Endothelial cell of umbilical vein (primary cell): ENCODE data around the gene GAL. TPM values are rescaled to one million over a fixed set of nuclear protein-coding genes. Genes with fewer than 3 reads are reported as not detected.

Source experiments
- BruUV-seq: library from RNA; stranded (reverse); fragments of 400-500 nt; replicated peaks from 2 replicates; lab custom pipeline; 2021; lab: Mats Ljungman, UMichigan
- CTCF ChIA-PET: fragments of 300-600, 350-600 bp; sonication (Branson Sonifier 250); formaldehyde crosslinking; loops from one replicate; lab custom pipeline; 2021; ENCODE audit warnings: antibody characterized with exemption, inconsistent platforms; lab: Charles Lee
- POLR2A ChIA-PET: fragments of 300-600, 350-600 bp; sonication (Branson Sonifier 250); formaldehyde crosslinking; loops from one replicate; lab custom pipeline; 2021; ENCODE audit warnings: antibody characterized with exemption, inconsistent platforms; lab: Charles Lee
- DNase-seq: peaks from one replicate; pipeline ENCODE4 v3.0.0-alpha.2; 2011; ENCODE audit warnings: low read depth, low spot score
- FAIRE-seq: peaks from 2 replicates; lab custom pipeline; 2011; peaks lifted over from hg19 to GRCh38; lab: Jason Lieb, UNC
- H2AFZ ChIP-seq: 2 replicates; pipeline ENCODE4 v1.6.0; 2012; ENCODE audit warnings: low read depth, low read length, control low read depth, inconsistent platforms
- H3K27ac ChIP-seq: 2 replicates; pipeline ENCODE4 v1.5.1; 2011; ENCODE audit warnings: low read depth, mild to moderate bottlenecking, control low read depth, low read length, moderate library complexity; ENCODE audit not compliant: insufficient read depth
- H3K27me3 ChIP-seq, 2 experiments: 2 replicates each; pipeline versions ENCODE4 v1.6.0 to v1.6.1; 2011; ENCODE audit warnings: low read length in 2 of 2, mixed read lengths in 1 of 2; ENCODE audit not compliant: control insufficient read depth in 2 of 2, insufficient read depth in 2 of 2
- H3K36me3 ChIP-seq, 2 experiments: 2 replicates in 1 of 2; 3 replicates in 1 of 2; pipeline ENCODE4 v1.5.1; 2011; ENCODE audit warnings: low read length in 2 of 2, mild to moderate bottlenecking in 1 of 2, moderate library complexity in 1 of 2; ENCODE audit not compliant: control insufficient read depth in 2 of 2, insufficient read depth in 2 of 2; ENCODE audit errors: extremely low read depth in 1 of 2
- H3K4me1 ChIP-seq: 3 replicates; pipeline ENCODE4 v1.5.1; 2011; ENCODE audit warnings: mild to moderate bottlenecking, low read length; ENCODE audit not compliant: control insufficient read depth, insufficient read depth; ENCODE audit errors: extremely low read depth
- H3K4me2 ChIP-seq: 2 replicates; pipeline ENCODE4 v1.6.1; 2011; ENCODE audit warnings: low read length, control low read depth, mixed read lengths; ENCODE audit not compliant: insufficient read depth
- H3K4me3 ChIP-seq, 3 experiments: fragments of 200-600 bp in 1 of 3; sonication (generic), shearing (Covaris generic) in 1 of 3; replicated peaks in 1 of 3; 2 replicates each; pipeline ENCODE4 v1.5.1; 2011 to 2016; ENCODE audit warnings: control low read depth in 3 of 3, low read length in 3 of 3, mild to moderate bottlenecking in 2 of 3, inconsistent platforms in 1 of 3, low read depth in 1 of 3, moderate library complexity in 1 of 3; ENCODE audit not compliant: insufficient read depth in 1 of 3
- H3K79me2 ChIP-seq: 2 replicates; pipeline ENCODE4 v1.6.0; 2012; ENCODE audit warnings: low read length, inconsistent platforms; ENCODE audit not compliant: control insufficient read depth, insufficient read depth
- H3K9ac ChIP-seq: replicated peaks from 2 replicates; pipeline ENCODE3; 2011; ENCODE audit warnings: low read length, control low read depth; ENCODE audit not compliant: insufficient read depth; ENCODE audit errors: extremely low read depth
- H3K9me1 ChIP-seq: replicated peaks from 3 replicates; pipeline ENCODE4 v1.6.0; 2011; ENCODE audit warnings: mild to moderate bottlenecking, low read length; ENCODE audit not compliant: control insufficient read depth, insufficient read depth; ENCODE audit errors: extremely low read depth
- H3K9me3 ChIP-seq: replicated peaks from 2 replicates; pipeline ENCODE4 v1.5.1; 2012; ENCODE audit warnings: low read length, inconsistent platforms; ENCODE audit not compliant: control insufficient read depth, insufficient read depth
- H4K20me1 ChIP-seq: replicated peaks from 2 replicates; pipeline ENCODE3; 2011; ENCODE audit warnings: mild to moderate bottlenecking, low read length; ENCODE audit not compliant: control insufficient read depth, insufficient read depth; ENCODE audit errors: extremely low read depth
- CTCF ChIP-seq, 2 donors: IDR thresholded peaks; 1 replicate in 1 of 2; 2 replicates in 1 of 2; pipeline ENCODE4 v1.5.1; 2011; ENCODE audit warnings: low read length in 2 of 2, mild to moderate bottlenecking in 2 of 2, moderate library complexity in 2 of 2, control low read depth in 1 of 2, inconsistent platforms in 1 of 2, low read depth in 1 of 2; ENCODE audit not compliant: insufficient read depth in 1 of 2; ENCODE audit errors: extremely low read depth in 1 of 2
- EZH2 ChIP-seq: IDR thresholded peaks from 2 replicates; pipeline ENCODE4 v1.6.1; 2012; ENCODE audit warnings: borderline replicate concordance, low read depth, mild to moderate bottlenecking, moderate library complexity, low read length, inconsistent platforms; ENCODE audit not compliant: severe bottlenecking
- FOS ChIP-seq: IDR thresholded peaks from 2 replicates; pipeline ENCODE4 v1.6.1; 2011; ENCODE audit warnings: mild to moderate bottlenecking, low read length, moderate library complexity, borderline replicate concordance; ENCODE audit not compliant: insufficient read depth
- GATA2 ChIP-seq: IDR thresholded peaks from 2 replicates; pipeline ENCODE4 v1.7.0; 2011; ENCODE audit warnings: low read depth, mild to moderate bottlenecking, moderate library complexity, mixed read lengths, low read length; ENCODE audit not compliant: insufficient read length, insufficient read depth
- JUN ChIP-seq: IDR thresholded peaks from 2 replicates; pipeline ENCODE4 v1.6.1; 2011; ENCODE audit warnings: borderline replicate concordance, low read depth; ENCODE audit not compliant: insufficient read length, insufficient read depth
- MYC ChIP-seq: IDR thresholded peaks from one replicate; pipeline ENCODE4 v1.6.1; 2011; ENCODE audit warnings: mild to moderate bottlenecking, low read depth, low read length
- POLR2A ChIP-seq: IDR thresholded peaks from 2 replicates; pipeline ENCODE4 v1.6.1; 2012; ENCODE audit warnings: low read depth, mild to moderate bottlenecking, control low read depth, low read length
- POLR2AphosphoS5 ChIP-seq: IDR thresholded peaks from 2 replicates; pipeline ENCODE4 v1.6.1; 2012; ENCODE audit warnings: low read depth, mild to moderate bottlenecking, control low read depth, low read length, moderate library complexity; ENCODE audit not compliant: insufficient read depth
- dilution Hi-C: fragments of 300-500 bp; cut with MboI; formaldehyde crosslinking; loops from one replicate; pipeline ENCODE4 v1.15.0; 2019; ENCODE audit warnings: low sequenced_read_pairs; ENCODE audit not compliant: extremely low pct_ligation_motif_present
- intact Hi-C: fragments of 100-400 bp; cut with micrococcal nuclease; formaldehyde crosslinking; loops from one replicate; pipeline ENCODE4 v1.10.0; 2022
- polyA plus RNA-seq, 4 experiments: library from polyadenylated mRNA; depleted of rRNA in 3 of 4; stranded (reverse) in 3 of 4; unstranded in 1 of 4; fragments of >200 nt; gene quantifications; 2 replicates each; pipeline versions ENCODE4 v1.2.1 to v1.2.3, GENCODE V29; 2011 to 2012; ENCODE audit warnings: missing spikeins in 1 of 4
- total RNA-seq: library from RNA; stranded (reverse); gene quantifications from 2 replicates; pipeline ENCODE4 v1.2.3, GENCODE V29; 2021
- TF ChIP-seq, protein P1 (sequence below): IDR thresholded peaks from 2 replicates; pipeline ENCODE4 v1.6.1; 2011; ENCODE audit not compliant: insufficient read depth, insufficient read length

GAL gene
- total and polyA plus RNA-seq, 2 donors (not counting 3 experiments of a cell fraction or from before 2014, with no cell fraction given), result 1.2 to 9.8 TPM

DNA sequence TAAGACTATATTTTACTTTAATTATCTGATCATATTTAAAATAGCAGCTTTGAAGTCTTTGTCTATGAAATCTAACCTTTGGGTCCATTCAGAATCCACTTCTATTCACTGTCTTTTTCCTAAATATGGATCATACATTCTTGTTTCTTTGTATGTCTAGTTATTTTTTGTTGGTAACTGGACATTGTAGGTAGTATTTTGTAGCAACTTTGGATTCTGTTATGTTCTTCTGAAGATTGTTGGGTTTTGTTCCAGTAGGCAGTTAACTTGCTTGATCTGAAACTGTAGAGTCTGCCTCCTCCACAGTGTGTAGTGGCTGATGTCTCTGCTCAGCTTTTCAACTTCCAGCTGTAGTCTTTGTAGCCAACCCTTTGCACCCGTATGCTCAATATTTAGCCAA lies 37.5 kb upstream of the GAL start:
- FAIRE-seq (no peak), DNase-seq (no peak)
- Histone ChIP-seq H3K27me3 (peaks cover 4 to 14% of the 10 kb centered on the region in 2 experiments), H3K27ac (no peak overlapping the region), H2AFZ (no peak overlapping the region), H3K4me3 (no peak overlapping the region), H3K9ac (no peak overlapping the region), H3K9me3 (no peaks in the 10 kb centered on the region), H3K9me1 (no peaks in the 10 kb centered on the region), H4K20me1 (no peaks in the 10 kb centered on the region), H3K4me1 (no peaks in the 10 kb centered on the region), H3K79me2 (no peaks in the 10 kb centered on the region), H3K4me2 (no peak overlapping the region), H3K36me3 (no peaks in the 10 kb centered on the region)
- CTCF ChIA-PET, result interaction anchor here (1.0 kb wide), 1 partner anchor 35 kb away, joined by 3 read pairs; no protein-coding TSS in a partner anchor
- POLR2A ChIA-PET, result no interaction called here
- dilution Hi-C loops (no loop called here), intact Hi-C loops (no loop called here)
- no TSS peak for BruUV-seq
- TF ChIP-seq, protein P1, sequence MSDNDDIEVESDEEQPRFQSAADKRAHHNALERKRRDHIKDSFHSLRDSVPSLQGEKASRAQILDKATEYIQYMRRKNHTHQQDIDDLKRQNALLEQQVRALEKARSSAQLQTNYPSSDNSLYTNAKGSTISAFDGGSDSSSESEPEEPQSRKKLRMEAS, result no peak
- no peak for TF ChIP-seq FOS
- TF ChIP-seq GATA2, result no peak
- TF ChIP-seq CTCF (IDR thresholded peaks at IDR 0.05; ENCODE audit: extremely low read depth in 1 of 2, insufficient read depth in 1 of 2, low read depth in 1 of 2, low read length in 2 of 2), result no peak
- no peak for TF ChIP-seq EZH2
- TF ChIP-seq POLR2A, result no peak
- TF ChIP-seq POLR2AphosphoS5, result no peak
- no peak for TF ChIP-seq MYC
- TF ChIP-seq JUN, result no peak
